HG02840 (cell line): Measurements from ENCODE around the gene ADGRG4.
"Not testable (repeated sequence)": the region's sequence is repeated elsewhere in the genome, so short reads cannot be mapped to it uniquely, and the experiment has no call there.

Experiments used
- ATAC-seq: cut with Tn5 transposase; IDR thresholded peaks from one replicate; pipeline ENCODE4 v1.9.1; 2021; ENCODE audit warnings: mild to moderate bottlenecking, moderate library complexity, moderate number of reproducible peaks; ENCODE audit not compliant: unreplicated experiment, low FRiP score

The ADGRG4 gene

DNA sequence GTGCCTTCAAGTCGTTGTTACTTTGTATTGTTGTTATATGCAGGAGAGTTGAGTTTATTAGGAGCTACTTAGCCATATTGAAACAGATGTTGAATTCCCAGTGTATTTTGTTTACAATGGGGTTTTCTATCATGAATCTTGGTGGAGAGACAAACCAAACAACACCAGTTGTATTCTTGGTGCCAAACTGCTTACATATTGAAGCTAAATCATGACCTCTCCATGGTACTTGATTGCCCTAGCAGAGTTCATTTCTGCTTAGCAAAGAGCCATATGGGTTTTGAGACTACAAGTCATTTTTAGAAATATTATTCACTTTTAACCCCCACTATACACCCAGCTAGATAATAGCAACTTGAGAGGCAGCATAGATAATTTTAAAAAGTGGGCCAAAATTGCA lies 85.4 kb downstream of the ADGRG4 start:
- no peak for ATAC-seq

DNA sequence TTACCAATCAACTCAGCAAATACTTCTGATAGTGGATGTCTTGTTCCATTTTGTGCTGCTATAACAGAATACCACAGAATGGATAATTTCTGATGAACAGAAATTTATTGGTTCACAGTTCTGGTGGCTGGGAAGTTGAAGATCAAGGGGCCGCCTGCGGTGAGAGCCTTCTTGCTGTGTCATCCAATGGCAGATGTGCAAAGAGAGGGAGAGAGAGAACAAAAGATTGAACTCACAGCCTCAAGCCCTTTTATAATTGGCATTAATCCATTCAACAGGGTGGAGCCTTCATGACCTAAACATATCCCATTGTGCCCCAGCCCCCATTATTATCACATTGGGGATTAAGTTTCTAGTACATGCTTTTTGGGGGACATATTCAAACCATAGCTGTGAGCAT lies 86.1 kb downstream of the ADGRG4 start:
- no peak for ATAC-seq

DNA sequence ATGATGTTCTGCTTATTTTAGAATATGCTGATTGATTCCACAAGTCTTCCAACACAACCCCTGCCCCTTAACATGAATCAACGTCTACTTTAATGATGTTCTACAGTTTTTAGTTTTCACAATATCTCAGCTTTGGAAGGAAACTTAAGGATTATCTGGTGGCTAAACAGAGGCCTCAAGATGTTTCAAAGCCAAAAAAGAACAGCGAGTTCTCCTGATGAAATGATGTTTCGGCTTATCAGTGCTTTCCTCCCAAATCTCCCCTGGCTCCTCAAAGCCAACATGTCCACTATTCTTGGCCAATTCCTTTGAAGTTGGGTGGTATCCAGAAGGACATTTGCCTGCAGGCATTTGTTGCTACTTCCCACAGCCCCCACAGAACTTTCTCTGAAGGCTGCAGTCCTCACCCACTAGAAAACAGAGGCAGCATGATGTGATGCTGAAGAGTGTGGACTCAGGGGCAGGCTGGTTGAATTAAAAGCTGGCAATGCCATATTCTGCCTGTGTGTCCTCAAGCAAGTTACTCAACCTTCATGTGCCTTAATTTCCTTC lies 87.3 kb downstream of the ADGRG4 start:
- no peak for ATAC-seq

DNA sequence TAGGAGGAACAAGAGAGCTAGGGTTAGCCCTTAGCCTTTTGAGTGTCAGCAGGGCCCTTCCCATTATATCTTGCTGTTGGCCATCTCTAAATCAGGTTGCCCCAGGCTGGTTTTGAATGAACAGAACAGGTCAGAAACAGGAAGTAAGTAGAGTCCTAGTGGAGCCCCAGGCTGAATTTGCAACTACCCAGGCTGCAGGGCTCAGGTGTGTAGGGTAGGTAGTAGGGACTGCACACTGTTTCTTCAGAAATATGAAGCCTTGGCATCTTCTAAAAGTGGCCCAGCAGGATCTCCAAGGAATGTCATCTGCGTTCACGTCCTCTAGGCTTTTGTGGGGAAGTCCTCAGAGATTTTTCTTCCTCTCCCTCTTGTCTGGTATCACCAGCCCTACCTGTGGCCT lies 90.2 kb downstream of the ADGRG4 start:
- ATAC-seq: no peak

DNA sequence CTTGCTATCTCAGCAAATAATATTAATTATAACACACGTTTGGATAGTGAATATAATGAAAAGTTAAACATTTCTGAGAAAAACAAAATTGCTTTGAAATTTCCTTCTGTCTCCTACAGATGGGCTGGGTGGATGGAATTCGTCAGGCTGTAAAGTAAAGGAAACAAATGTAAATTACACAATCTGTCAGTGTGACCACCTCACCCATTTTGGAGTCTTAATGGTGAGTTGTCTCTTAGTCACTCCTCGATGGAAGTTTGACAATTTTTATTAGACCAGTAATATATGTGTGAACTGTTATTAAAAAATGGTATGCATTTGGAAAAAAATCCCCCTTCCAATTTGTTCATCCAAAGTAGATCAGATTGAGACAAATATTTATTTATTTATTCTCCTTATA lies 94.5 kb downstream of the ADGRG4 start:
- no peak for ATAC-seq

DNA sequence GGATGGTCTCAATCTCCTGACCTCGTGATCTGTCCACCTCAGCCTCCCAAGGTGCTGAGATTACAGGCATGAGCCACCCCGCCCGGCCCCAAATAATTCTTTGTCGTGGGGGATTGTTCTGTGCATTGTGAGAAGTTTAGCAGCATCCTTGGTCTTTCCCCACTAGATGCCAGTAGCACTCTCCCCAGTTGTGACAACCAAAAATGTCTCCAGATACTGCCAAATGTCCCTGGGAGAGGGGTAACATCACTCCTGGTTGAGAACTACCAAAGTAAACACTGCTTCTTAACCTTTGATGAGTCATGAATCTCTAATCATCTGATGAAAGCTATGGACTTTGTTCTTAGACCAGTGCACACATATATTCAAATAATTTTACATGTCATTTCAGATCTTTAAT lies 96.2 kb downstream of the ADGRG4 start:
- ATAC-seq: no peak

DNA sequence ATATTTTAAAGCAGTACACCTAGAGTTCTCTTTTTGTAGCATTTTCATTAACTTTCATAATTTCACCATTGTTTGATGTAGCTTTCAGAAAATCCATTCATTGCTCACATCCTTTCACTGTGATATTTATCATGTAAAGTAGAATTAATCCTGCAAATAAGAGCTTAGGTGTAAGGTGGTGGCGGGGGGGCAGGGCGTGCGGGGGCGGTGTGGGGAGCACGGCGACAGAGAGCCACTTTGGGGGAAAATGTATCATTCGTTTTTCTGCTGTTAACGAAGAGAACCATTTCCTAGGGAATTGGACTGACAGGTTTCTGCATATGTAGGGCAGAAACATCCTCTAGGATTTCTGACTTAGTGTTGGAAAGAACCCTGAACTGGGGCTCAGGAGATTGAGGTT lies 104.4 kb downstream of the ADGRG4 start:
- no peak for ATAC-seq

DNA sequence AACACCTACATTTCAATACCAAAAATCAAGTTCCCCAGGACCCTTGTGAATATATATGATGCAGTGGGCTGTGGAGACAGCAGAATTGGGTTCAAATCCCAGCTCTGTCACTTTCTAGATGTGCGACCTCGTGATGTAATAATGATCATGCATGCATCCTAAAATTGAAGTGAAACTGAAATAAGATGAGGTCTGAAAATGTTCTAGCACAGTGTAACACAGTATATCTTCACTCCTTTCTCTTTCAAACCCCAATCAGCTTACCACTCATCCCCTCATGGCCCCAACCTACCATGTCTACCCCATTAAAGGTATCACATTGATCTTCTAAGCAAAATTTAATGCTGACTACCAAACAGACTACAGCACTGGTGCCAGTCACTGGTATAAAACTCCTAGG lies 117.0 kb downstream of the ADGRG4 start:
- ATAC-seq: no peak

DNA sequence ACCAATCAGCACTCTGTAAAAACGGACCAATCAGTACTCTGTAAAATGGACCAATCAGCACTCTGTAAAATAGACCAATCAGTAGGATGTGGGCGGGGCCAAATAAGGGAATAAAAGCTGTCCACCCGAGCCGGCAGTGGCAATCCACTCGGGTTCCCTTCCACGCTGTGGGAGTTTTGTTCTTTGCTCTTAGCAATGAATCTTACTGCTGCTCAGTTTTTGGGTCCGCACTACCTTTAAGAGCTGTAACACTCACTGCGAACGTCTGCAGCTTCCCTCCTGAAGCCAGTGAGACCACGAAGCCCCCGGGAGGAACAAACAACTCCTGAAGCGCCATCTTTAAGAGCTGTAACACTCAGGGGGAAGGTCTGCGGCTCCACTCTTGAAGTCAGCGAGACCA lies 120.6 kb downstream of the ADGRG4 start:
- no peak for ATAC-seq

DNA sequence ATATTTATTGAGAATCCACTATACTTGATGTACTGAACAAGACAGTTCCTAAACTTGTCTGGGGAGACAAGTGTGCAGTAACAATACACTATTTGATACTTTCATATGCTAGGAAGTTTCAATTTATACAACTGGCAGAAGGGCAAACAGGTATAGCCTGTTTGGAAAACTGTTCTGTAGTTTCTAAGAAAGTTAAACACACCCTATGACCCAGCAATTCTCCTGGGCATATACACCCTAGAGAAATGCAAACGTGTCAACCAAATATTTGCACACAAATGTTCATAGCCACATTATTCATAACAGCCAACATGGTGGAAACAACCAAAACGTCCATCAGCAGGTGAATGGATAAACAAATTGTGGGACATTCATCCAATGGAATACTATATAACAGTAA lies 123.0 kb downstream of the ADGRG4 start:
- no peak for ATAC-seq

DNA sequence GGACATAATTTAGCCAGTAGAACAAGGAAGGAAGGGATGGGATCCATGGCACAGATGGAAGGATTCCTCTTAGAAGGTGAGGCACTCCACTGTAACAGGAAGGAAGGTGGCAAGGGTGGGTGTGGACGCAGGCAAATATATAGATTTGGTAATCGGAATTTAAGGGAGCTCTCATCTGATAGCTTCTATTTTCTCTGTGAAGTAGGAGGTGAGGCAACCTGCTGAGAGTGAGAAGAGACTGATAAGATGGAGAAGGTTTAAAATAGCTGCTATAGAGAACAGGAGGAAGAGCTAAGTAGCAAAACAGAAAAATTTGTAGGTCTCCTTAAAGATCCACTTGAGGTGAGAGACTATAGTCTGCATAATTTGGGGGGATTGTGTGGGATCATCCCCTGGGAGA lies 125.2 kb downstream of the ADGRG4 start:
- ATAC-seq: no peak

DNA sequence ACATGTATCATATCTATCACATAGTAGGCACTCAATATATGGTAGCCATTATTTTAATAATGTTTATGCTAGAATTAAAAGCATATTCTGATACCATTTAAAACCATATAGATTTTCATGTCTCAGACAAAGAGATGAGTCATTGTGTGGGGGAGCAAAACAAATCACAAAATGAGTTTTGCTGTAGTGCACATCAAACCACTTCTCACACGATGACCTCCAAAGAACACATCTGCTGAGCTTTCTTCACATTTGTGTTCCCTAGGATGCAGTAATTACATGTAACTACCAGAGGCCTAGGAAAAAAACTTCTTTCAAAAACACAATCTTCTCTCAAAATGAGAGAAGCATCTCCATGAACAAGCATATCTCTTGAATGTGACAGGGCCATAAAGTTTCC lies 130.9 kb downstream of the ADGRG4 start:
- no peak for ATAC-seq

DNA sequence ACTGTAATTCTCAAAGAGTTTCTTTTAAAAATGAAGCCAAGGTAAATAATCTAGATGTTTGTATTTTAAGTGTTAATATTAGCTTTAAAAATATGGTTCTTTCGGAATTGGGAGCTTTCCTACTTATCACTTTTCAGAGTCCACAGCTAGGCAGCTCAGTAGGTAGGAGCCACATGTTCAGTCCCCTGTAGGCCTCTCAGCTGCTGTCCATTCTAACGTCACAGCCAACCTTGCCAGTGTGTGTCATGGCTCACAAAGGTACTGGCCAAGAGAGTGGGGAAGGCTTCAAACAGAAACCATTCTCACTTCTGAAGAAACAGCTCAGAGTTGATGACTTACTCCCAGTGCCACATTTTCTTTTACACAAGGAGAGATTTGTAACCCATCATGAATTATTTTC lies 137.0 kb downstream of the ADGRG4 start:
- ATAC-seq: no peak

DNA sequence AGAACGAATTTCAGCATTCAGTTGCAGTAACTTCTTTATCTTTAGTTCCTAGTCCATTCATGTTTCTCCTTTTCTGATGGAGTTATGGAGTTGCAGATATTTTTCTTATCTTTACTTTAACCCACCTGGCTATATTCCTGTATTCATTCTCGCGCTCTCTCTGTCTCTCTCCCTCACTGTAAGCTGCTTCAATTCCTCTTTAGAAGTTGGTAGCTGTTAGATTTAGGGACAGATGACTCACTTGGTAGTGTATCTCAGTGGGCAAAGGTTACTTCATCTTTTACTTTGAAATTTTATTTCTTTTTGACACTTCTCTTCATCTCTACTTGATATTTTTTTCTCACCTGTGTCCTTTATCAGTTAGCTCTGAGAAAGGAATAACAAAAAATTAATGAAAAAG lies 137.4 kb downstream of the ADGRG4 start:
- no peak for ATAC-seq

DNA sequence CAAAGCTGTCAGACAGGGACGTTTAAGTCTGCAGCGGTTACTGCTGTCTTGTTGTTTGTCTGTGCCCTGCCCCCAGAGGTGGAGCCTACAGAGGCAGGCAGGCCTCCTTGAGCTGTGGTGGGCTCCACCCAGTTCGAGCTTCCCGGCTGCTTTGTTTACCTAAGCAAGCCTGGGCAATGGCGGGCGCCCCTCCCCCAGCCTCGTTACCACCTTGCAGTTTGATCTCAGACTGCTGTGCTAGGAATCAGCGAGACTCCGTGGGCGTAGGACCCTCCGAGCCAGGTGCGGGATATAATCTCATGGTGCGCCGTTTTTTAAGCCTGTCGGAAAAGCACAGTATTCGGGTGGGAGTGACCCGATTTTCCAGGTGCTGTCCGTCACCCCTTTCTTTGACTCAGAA lies 144.9 kb downstream of the ADGRG4 start:
- not testable (repeated sequence) for ATAC-seq

DNA sequence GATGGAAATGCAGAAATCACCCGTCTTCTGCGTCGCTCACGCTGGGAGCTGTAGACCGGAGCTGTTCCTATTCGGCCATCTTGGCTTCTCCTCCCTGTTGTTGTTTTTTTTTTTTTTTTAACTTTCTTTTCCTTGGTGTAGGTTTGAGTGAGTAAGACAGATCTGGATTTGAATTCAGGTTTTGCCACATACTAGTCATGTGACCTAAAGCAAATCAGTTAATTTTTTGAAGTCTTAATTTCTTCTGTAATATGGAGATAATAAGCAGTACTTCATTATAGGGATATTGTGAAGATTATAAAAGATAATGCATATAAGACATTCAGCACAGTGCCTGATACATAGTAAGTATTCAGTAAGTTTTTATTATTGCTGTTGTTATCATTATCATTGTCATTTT lies 145.4 kb downstream of the ADGRG4 start:
- ATAC-seq: no peak

DNA sequence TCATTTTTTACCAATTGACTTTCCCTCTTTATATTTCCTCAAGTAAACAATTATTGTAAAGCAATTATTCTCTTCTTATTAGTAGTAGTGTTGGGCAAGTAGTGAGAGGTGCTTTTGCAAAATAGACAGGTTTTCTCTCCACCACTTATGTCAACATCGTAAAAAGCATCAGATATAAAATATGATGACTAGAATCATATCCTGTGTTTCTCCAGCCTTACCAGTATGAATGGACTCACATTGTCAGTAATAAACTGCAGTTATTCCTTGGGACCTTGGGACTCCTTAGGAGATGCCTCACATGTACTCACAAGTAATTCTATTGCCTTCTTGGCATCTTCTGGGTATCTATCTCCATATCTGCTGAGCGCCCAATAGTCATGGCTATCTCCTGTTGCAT lies 146.5 kb downstream of the ADGRG4 start:
- no peak for ATAC-seq

DNA sequence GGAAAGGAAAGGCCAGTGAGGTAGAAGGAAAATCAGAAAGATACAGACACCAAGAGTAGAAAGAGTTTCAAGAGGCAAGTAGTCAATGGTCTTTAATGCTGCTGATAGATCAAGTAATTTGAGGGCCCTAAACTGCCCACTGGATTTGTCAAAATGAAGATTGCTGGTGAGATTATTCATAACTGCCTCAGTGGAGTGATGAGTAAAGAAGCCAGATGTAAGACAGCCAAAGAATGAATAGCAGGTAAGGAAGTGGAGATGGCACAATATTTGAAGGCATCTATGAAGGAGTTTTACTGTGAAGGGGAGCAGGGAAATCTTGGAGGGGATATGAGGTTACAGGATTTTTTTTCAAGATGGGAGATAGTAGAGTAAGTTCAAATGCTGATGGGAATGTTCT lies 147.2 kb downstream of the ADGRG4 start:
- ATAC-seq: no peak

DNA sequence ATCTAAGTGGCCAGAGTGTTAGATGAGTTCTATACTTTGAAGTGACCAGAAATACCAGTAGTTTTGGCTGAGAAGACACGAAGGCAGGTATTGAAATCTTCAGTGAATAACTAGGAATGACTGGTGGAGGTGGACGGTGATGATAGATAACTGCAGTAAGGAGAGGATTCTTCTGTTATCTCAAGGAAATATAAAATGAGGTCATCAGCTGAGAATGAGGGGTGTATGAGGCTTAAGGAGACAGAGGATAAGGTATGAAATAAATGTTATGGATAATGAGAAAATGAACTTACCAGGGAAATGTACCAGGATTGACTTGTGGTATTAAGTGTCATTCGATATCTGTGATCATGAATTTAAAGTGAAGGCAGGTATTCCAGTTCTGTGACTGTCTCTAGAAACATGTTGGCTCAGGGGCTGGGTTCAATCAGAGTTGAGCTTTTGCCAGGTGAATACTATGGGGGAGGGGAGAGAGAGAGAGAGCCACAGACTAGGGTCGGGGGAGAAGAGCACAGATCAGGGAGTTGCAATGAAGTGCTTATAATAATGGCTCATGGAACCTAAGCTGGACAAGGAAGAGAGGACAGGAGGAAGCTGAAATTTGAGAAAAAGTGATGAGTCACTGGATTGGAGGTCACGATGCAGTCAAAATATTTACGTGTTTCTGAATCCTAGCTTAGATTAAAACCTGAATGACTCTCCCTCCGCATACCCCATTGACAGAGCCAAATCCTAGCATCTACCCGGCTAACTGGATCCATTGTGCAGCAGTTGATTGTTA lies 149.5 kb downstream of the ADGRG4 start:
- no peak for ATAC-seq

DNA sequence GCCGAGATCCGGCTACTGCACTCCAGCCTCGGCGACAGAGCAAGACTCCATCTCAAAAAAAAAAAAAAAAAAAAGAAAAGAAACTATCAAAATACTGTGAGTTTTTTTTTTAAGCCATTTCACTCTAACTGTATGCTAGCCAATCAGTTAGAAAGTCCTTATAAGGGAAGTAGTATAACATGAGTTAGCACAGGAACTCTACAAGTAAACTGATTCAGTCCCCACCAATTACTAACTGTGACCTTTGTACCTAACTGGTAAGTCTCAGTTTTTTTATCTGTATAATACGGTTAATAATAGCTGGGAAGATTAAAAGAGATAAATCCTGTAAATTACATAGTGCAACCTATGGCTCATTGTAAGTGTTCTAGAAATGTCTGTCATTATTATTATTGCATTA lies 151.9 kb downstream of the ADGRG4 start:
- ATAC-seq: no peak

DNA sequence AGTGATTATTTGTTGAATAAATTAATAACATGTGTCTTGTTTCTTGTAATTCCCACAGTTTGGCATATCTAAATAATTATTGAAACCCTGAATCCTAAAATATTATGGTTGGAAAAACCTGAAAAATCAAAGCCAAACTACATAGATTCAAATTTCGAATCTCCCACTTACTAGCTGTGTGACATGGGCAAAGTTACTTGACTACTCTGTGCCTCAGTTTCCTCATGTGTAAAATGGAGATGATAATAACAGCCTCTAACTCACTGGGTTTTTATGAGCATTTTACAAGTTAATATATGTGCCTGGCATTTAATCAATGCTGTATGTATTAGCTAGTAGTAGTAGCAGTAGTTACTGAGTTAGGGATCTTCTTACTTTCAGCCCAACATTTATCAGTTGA lies 152.4 kb downstream of the ADGRG4 start:
- no peak for ATAC-seq

DNA sequence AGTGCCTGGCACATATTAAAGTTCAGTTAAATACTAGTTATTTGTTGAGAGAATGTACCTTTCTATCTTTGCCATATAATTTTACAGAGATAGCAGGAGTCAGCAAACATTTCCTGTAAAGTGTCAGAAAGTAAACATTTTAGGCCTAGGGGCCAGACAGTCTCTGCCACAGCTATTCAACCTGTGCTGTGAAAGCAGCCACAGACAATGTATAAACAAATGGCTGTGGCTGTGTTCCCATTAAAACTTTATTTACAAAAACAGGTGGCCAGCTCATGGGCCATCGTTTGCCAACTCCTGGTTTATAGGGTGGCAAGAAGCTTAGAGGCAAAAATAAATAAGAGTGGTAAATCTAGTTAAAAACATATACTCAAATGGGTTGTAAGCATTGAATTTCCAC lies 153.0 kb downstream of the ADGRG4 start:
- no peak for ATAC-seq

DNA sequence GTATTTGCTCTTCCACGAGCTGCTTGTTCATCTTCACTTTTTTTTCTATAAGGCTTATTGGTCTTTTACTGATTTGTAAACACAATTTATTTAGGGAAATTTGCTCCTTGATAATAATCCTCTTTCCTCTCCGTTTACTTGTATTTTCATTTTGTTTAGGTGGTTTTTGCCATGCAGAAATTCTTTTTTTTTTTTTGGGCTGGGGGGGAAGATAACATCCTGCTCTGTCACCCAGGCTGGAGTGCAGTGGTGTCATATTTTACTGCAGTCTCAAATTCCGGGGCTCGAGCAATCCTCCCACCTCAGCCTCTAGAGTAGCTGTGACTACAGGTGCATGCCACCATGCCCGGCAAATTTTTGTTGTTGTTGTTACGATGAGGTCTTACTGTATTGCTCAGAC lies 155.4 kb downstream of the ADGRG4 start:
- no peak for ATAC-seq
